Liver (tissue), 9 donors: ENCODE measurements around the gene OR2G3. TPM values are rescaled to one million over a fixed set of nuclear protein-coding genes. Genes with fewer than 3 reads are reported as not detected.

Experiments used
- DNase-seq: peaks from one replicate; pipeline ENCODE4 v3.0.0-alpha.2; 2017; ENCODE audit warnings: low spot score
- H3K27ac ChIP-seq, 2 donors: one replicate each; pipeline ENCODE4 v1.7.0; 2013; ENCODE audit warnings: inconsistent platforms in 2 of 2, low read length in 2 of 2, control low read depth in 1 of 2, low read depth in 1 of 2, mild to moderate bottlenecking in 1 of 2
- H3K27me3 ChIP-seq, 4 donors: one replicate each; pipeline versions ENCODE4 v1.6.1 to v1.7.0; 2013; ENCODE audit warnings: low read length in 3 of 4, inconsistent platforms in 1 of 4, mild to moderate bottlenecking in 1 of 4, moderate library complexity in 1 of 4; ENCODE audit not compliant: control insufficient read depth in 4 of 4, insufficient read depth in 4 of 4
- H3K36me3 ChIP-seq, 4 donors: one replicate each; pipeline versions ENCODE4 v1.6.1 to v1.7.0; 2013; ENCODE audit warnings: low read length in 3 of 4, mild to moderate bottlenecking in 3 of 4, low read depth in 1 of 4, moderate library complexity in 1 of 4; ENCODE audit not compliant: control insufficient read depth in 4 of 4, insufficient read depth in 3 of 4
- H3K4me1 ChIP-seq, 4 donors: one replicate each; pipeline versions ENCODE4 v1.6.1 to v1.7.0; 2013; ENCODE audit warnings: low read length in 3 of 4, mild to moderate bottlenecking in 3 of 4, moderate library complexity in 1 of 4; ENCODE audit not compliant: control insufficient read depth in 4 of 4, insufficient read depth in 4 of 4
- H3K4me3 ChIP-seq, 3 donors: one replicate each; pipeline versions ENCODE4 v1.6.1 to v1.7.0; 2013; ENCODE audit warnings: low read length in 3 of 3, control low read depth in 1 of 3, low read depth in 1 of 3, mild to moderate bottlenecking in 1 of 3
- H3K9ac ChIP-seq, 2 donors: one replicate each; pipeline ENCODE4 v1.7.0; 2013; ENCODE audit warnings: low read length in 2 of 2, mild to moderate bottlenecking in 2 of 2, moderate library complexity in 2 of 2, control low read depth in 1 of 2, low read depth in 1 of 2
- H3K9me3 ChIP-seq, 4 donors: one replicate each; pipeline versions ENCODE4 v1.6.1 to v1.7.0; 2013; ENCODE audit warnings: low read length in 3 of 4; ENCODE audit not compliant: control insufficient read depth in 4 of 4
- ATF3 ChIP-seq: IDR thresholded peaks from 2 replicates; pipeline ENCODE4 v1.6.1; 2016; ENCODE audit warnings: antibody characterized with exemption
- CTCF ChIP-seq: fragments of 150-350 bp; IDR thresholded peaks from 2 replicates; pipeline ENCODE4 v1.5.1; 2017; ENCODE audit warnings: improper control_type of control experiment, low read depth, low read length; ENCODE audit not compliant: missing input control
- FOXA1 ChIP-seq: IDR thresholded peaks from 2 replicates; pipeline ENCODE4 v1.6.1; 2016; ENCODE audit warnings: antibody characterized with exemption
- FOXA2 ChIP-seq: IDR thresholded peaks from 2 replicates; pipeline ENCODE4 v1.6.1; 2016; ENCODE audit warnings: antibody characterized with exemption
- GABPA ChIP-seq, 2 donors: IDR thresholded peaks in 1 of 2; conservative IDR thresholded peaks in 1 of 2; 2 replicates each; pipeline ENCODE4 v1.6.1; 2016; ENCODE audit warnings: antibody characterized with exemption in 2 of 2, mild to moderate bottlenecking in 1 of 2, moderate library complexity in 1 of 2
- HNF4G ChIP-seq: IDR thresholded peaks from 2 replicates; pipeline ENCODE4 v1.6.1; 2016; ENCODE audit warnings: antibody characterized with exemption
- JUND ChIP-seq, 2 donors: IDR thresholded peaks; 2 replicates each; pipeline ENCODE4 v1.6.1; 2016; ENCODE audit warnings: antibody characterized with exemption in 2 of 2
- NR2F2 ChIP-seq: IDR thresholded peaks from 2 replicates; pipeline ENCODE4 v1.6.1; 2016; ENCODE audit warnings: antibody characterized with exemption
- RAD21 ChIP-seq, 2 donors: IDR thresholded peaks; 2 replicates each; pipeline ENCODE4 v1.6.1; 2016; ENCODE audit warnings: antibody characterized with exemption in 2 of 2, mild to moderate bottlenecking in 2 of 2
- REST ChIP-seq: IDR thresholded peaks from 2 replicates; pipeline ENCODE4 v1.6.1; 2016; ENCODE audit warnings: antibody characterized with exemption, mild to moderate bottlenecking
- RXRA ChIP-seq, 2 donors: IDR thresholded peaks; 2 replicates each; pipeline ENCODE4 v1.6.1; 2017 to 2018; ENCODE audit warnings: antibody characterized with exemption in 2 of 2, mild to moderate bottlenecking in 1 of 2
- SP1 ChIP-seq: IDR thresholded peaks from 2 replicates; pipeline ENCODE4 v1.6.1; 2018; ENCODE audit warnings: antibody characterized with exemption, mild to moderate bottlenecking
- TAF1 ChIP-seq: conservative IDR thresholded peaks from 2 replicates; pipeline ENCODE4 v1.6.1; 2016; ENCODE audit warnings: antibody characterized with exemption, mild to moderate bottlenecking
- YY1 ChIP-seq: IDR thresholded peaks from 2 replicates; pipeline ENCODE4 v1.6.1; 2016; ENCODE audit warnings: antibody characterized with exemption, mild to moderate bottlenecking
- WGBS: extraction: QIAGEN DNeasy Blood & Tissue Kit; methylation state at CpG from one replicate; pipeline ENCODE4 v1.1.7; 2013; 5-methylcytosine and 5-hydroxymethylcytosine counted together
- polyA plus RNA-seq, 2 donors: library from polyadenylated mRNA; stranded (reverse) in 1 of 2; unstranded in 1 of 2; fragments of 200-250 nt in 1 of 2; fragments of >200 nt in 1 of 2; fragmentation: Nextera tagmentation in 1 of 2; extraction: Ambion mirVana in 1 of 2; gene quantifications; one replicate each; pipeline versions ENCODE4 v1.2.1 to v1.2.3, GENCODE V29; 2013 to 2015
- total RNA-seq, 2 donors: library from RNA; depleted of rRNA; stranded (reverse); fragments of >200 nt; gene quantifications; one replicate each; pipeline ENCODE4 v1.2.3, GENCODE V29; 2014
- donor health status: healthy.
- donor health status: healthy.
- donor health status: healthy.
- donor health status: healthy.
- donor health status: healthy.

OR2G3 gene
- total and polyA plus RNA-seq, 4 donors: not detected

GRCh38 chr1:247638781-247639180 lies 33.4 kb downstream of the OR2G3 start:
- no peak overlapping the region for H3K9ac ChIP-seq
- H3K36me3 ChIP-seq: no peaks in the 10 kb centered on the region
- no peak for DNase-seq
- no peak for TF ChIP-seq NR2F2
- TF ChIP-seq TAF1: no peak
- TF ChIP-seq FOXA1: no peak
- no peak for TF ChIP-seq JUND (IDR thresholded peaks at IDR 0.05)
- no peak for TF ChIP-seq YY1
- TF ChIP-seq GABPA (IDR thresholded peaks at IDR 0.05 in 1 of 2, conservative IDR thresholded peaks at IDR 0.05 in 1 of 2): no peak
- 70% methylated on average over 6 of the region's 6 CpGs for WGBS
- H3K4me1 ChIP-seq: no peaks in the 10 kb centered on the region
- H3K9me3 ChIP-seq: no peaks in the 10 kb centered on the region
- H3K27ac ChIP-seq: no peak overlapping the region
- H3K4me3 ChIP-seq: no peak overlapping the region
- peaks cover 0 to 2% (median 0%) of the 10 kb centered on the region in 4 donors for H3K27me3 ChIP-seq

GRCh38 chr1:247639381-247639981 lies 34.1 kb downstream of the OR2G3 start:
- 14% methylated on average over 55 of the region's 55 CpGs for WGBS
- H3K36me3 ChIP-seq: no peaks in the 10 kb centered on the region
- H3K27ac ChIP-seq: no peak overlapping the region
- peaks cover 0 to 2% (median 0%) of the 10 kb centered on the region in 4 donors for H3K27me3 ChIP-seq
- no peaks in the 10 kb centered on the region for H3K4me1 ChIP-seq
- no peaks in the 10 kb centered on the region for H3K9me3 ChIP-seq
- peak; percentile 77 for DNase-seq
- H3K9ac ChIP-seq: no peak overlapping the region
- peak overlapping the region in 2 of 3 donors; percentile 14 to 26 for H3K4me3 ChIP-seq
- no peak for TF ChIP-seq YY1
- TF ChIP-seq RAD21 (IDR thresholded peaks at IDR 0.05): no peak
- no peak for TF ChIP-seq HNF4G
- no peak for TF ChIP-seq FOXA1
- TF ChIP-seq SP1: no peak
- TF ChIP-seq NR2F2: no peak
- no peak for TF ChIP-seq ATF3
- TF ChIP-seq REST: no peak
- no peak for TF ChIP-seq TAF1

GRCh38 chr1:247642742-247643141 lies 37.4 kb downstream of the OR2G3 start:
- Histone ChIP-seq H3K27ac (no peak overlapping the region), H3K9ac (no peak overlapping the region), H3K4me3 (no peak overlapping the region), H3K9me3 (no peaks in the 10 kb centered on the region), H3K4me1 (no peaks in the 10 kb centered on the region), H3K27me3 (peaks cover 0 to 2% (median 0%) of the 10 kb centered on the region in 4 donors), H3K36me3 (no peaks in the 10 kb centered on the region)
- DNase-seq: no peak
- TF ChIP-seq FOXA1: no peak
- no peak for TF ChIP-seq CTCF
- TF ChIP-seq FOXA2: no peak
- no peak for TF ChIP-seq HNF4G
- no peak for TF ChIP-seq RXRA (IDR thresholded peaks at IDR 0.05)
- WGBS: 70% methylated on average over 5 of the region's 5 CpGs
